B cell (primary cell): ENCODE results near the gene PNPLA2. TPM values are rescaled to one million over a fixed set of nuclear protein-coding genes. Genes with fewer than 3 reads are reported as not detected.

Experiments used
- ATAC-seq: fragments of 200-7000 bp; cut with Tn5 transposase; one replicate; pipeline ENCODE4 v1.10.0; 2021; ENCODE audit warnings: low read depth, mild to moderate bottlenecking, moderate number of reproducible peaks, moderate library complexity
- CTCF ChIA-PET: fragments of 350-600 bp; sonication (Branson Sonifier 250); formaldehyde crosslinking; loops from one replicate; lab custom pipeline; 2021; ENCODE audit warnings: antibody characterized with exemption, inconsistent platforms; lab: Charles Lee
- POLR2A ChIA-PET: fragments of 350-600 bp; sonication (Branson Sonifier 250); formaldehyde crosslinking; loops from one replicate; lab custom pipeline; 2021; ENCODE audit warnings: antibody characterized with exemption; lab: Charles Lee
- DNase-seq: peaks from one replicate; pipeline ENCODE4 v3.0.0; 2013
- H2AFZ ChIP-seq: 2 replicates; pipeline ENCODE4 v1.6.1; 2012; ENCODE audit warnings: mild to moderate bottlenecking, low read depth, low read length; ENCODE audit not compliant: insufficient read depth, poor library complexity, severe bottlenecking
- H3K27ac ChIP-seq, 2 donors: 1 replicate in 1 of 2; 2 replicates in 1 of 2; pipeline ENCODE4 v1.5.1; 2012 to 2013; ENCODE audit warnings: low read length in 2 of 2, mild to moderate bottlenecking in 2 of 2, moderate library complexity in 1 of 2
- H3K27me3 ChIP-seq, 4 experiments: fragments of 200-600 bp in 1 of 4; sonication (generic) in 1 of 4; replicated peaks in 1 of 4; 1 replicate in 2 of 4; 2 replicates in 2 of 4; pipeline versions ENCODE4 v1.6.1 to v1.7.0; 2013 to 2016; ENCODE audit warnings: low read length in 3 of 4, mild to moderate bottlenecking in 2 of 4, mixed read lengths in 1 of 4, moderate library complexity in 1 of 4; ENCODE audit not compliant: insufficient read depth in 4 of 4, control insufficient read depth in 3 of 4; ENCODE audit errors: control extremely low read depth in 1 of 4
- H3K36me3 ChIP-seq, 2 experiments: replicated peaks in 1 of 2; 1 replicate in 1 of 2; 2 replicates in 1 of 2; pipeline versions ENCODE4 v1.6.1 to v1.7.1; 2013; ENCODE audit warnings: low read length in 1 of 2; ENCODE audit not compliant: insufficient read depth in 2 of 2, control insufficient read depth in 1 of 2; ENCODE audit errors: control extremely low read depth in 1 of 2, extremely low read depth in 1 of 2
- H3K4me1 ChIP-seq, 2 donors: fragments of 200-600 bp in 1 of 2; sonication (generic) in 1 of 2; 1 replicate in 1 of 2; 2 replicates in 1 of 2; pipeline versions ENCODE4 v1.5.1 to v1.6.1; 2013 to 2017; ENCODE audit warnings: low read length in 2 of 2; ENCODE audit not compliant: control insufficient read depth in 2 of 2, insufficient read depth in 2 of 2
- H3K4me2 ChIP-seq: replicated peaks from 2 replicates; pipeline ENCODE3; 2012; ENCODE audit warnings: mild to moderate bottlenecking, low read depth, low read length; ENCODE audit not compliant: poor library complexity, severe bottlenecking
- H3K4me3 ChIP-seq, 5 experiments: fragments of 200-600 bp in 1 of 5; sonication (generic) in 1 of 5; 1 replicate in 3 of 5; 2 replicates in 2 of 5; pipeline versions ENCODE4 v1.5.1 to v1.7.0; 2011 to 2016; ENCODE audit warnings: low read length in 4 of 5, mild to moderate bottlenecking in 4 of 5, low read depth in 2 of 5, control low read depth in 1 of 5, moderate library complexity in 1 of 5; ENCODE audit not compliant: insufficient read depth in 1 of 5; ENCODE audit errors: control extremely low read depth in 1 of 5, extremely low read depth in 1 of 5
- H3K79me2 ChIP-seq: fragments of 200-600 bp; sonication (generic); one replicate; pipeline ENCODE4 v1.6.0; 2016; ENCODE audit warnings: low read length; ENCODE audit not compliant: control insufficient read depth, insufficient read depth
- H3K9ac ChIP-seq: fragments of 200-600 bp; sonication (generic); 2 replicates; pipeline ENCODE4 v1.6.1; 2017; ENCODE audit warnings: mild to moderate bottlenecking, low read length, moderate library complexity
- H3K9me3 ChIP-seq, 3 donors: one replicate each; pipeline versions ENCODE4 v1.6.1 to v1.7.1; 2013; ENCODE audit warnings: low read length in 2 of 3; ENCODE audit not compliant: control insufficient read depth in 2 of 3, insufficient read depth in 1 of 3; ENCODE audit errors: control extremely low read depth in 1 of 3
- H4K20me1 ChIP-seq: 2 replicates; pipeline ENCODE4 v1.6.0; 2012; ENCODE audit warnings: mild to moderate bottlenecking, low read length; ENCODE audit not compliant: insufficient read depth, control insufficient read depth, poor library complexity, severe bottlenecking
- H3K27ac Mint-ChIP-seq: one replicate; pipeline ENCODE4 v1.8.0; 2021; ENCODE audit warnings: mixed read lengths
- H3K27me3 Mint-ChIP-seq: one replicate; pipeline ENCODE4 v1.8.0; 2021; ENCODE audit warnings: mixed read lengths
- H3K4me1 Mint-ChIP-seq: one replicate; pipeline ENCODE4 v1.8.0; 2021; ENCODE audit warnings: mixed read lengths
- H3K4me3 Mint-ChIP-seq: one replicate; pipeline ENCODE4 v1.8.0; 2021; ENCODE audit warnings: mixed read lengths
- H3K9me3 Mint-ChIP-seq: one replicate; pipeline ENCODE4 v1.8.0; 2022; ENCODE audit warnings: mixed read lengths; ENCODE audit not compliant: insufficient read depth
- CTCF ChIP-seq: fragments of 200-600 bp; IDR thresholded peaks from one replicate; pipeline ENCODE4 v1.8.0; 2022; ENCODE audit warnings: antibody characterized with exemption, mild to moderate bottlenecking
- EZH2 ChIP-seq: IDR thresholded peaks from 2 replicates; pipeline ENCODE4 v1.6.1; 2012; ENCODE audit warnings: borderline replicate concordance, low read depth, mild to moderate bottlenecking, moderate library complexity, low read length; ENCODE audit not compliant: insufficient read depth, poor library complexity, severe bottlenecking
- WGBS: methylation state at CpG from one replicate; pipeline ENCODE4 v1.1.5; 2013; ENCODE audit warnings: missing lambda C conversion rate; ENCODE audit not compliant: insufficient coverage; 5-methylcytosine and 5-hydroxymethylcytosine counted together
- intact Hi-C: fragments of 100-400 bp; cut with micrococcal nuclease; formaldehyde crosslinking; loops from one replicate; pipeline ENCODE4 v1.10.0; 2022
- polyA plus RNA-seq: library from polyadenylated mRNA; depleted of rRNA; stranded (reverse); fragments of >200 nt; gene quantifications from 2 replicates; pipeline ENCODE4 v1.2.3, GENCODE V29; 2012
- total RNA-seq, 2 donors: library from RNA; stranded (reverse); fragments of 120-200 nt in 1 of 2; gene quantifications; 1 replicate in 1 of 2; 2 replicates in 1 of 2; pipeline versions ENCODE4 v1.2.3 to v1.2.4, GENCODE V29; 2013 to 2022

The PNPLA2 gene
- total and polyA plus RNA-seq, 2 donors (not counting 1 experiment from before 2014, with no cell fraction given), result 208 to 276 TPM

GRCh38 chr11:871472-871871 lies 52.8 kb downstream of the PNPLA2 start:
- Histone ChIP-seq H3K4me3 (no peak overlapping the region), H3K4me2 (no peak overlapping the region), H3K27ac (no peak overlapping the region), H3K27me3 (no peaks in the 10 kb centered on the region), H3K79me2 (no peaks in the 10 kb centered on the region), H3K9me3 (no peaks in the 10 kb centered on the region), H3K9ac (no peak overlapping the region), H4K20me1 (no peaks in the 10 kb centered on the region), H3K36me3 (peaks cover 0 to 6% of the 10 kb centered on the region in 2 experiments), H3K4me1 (no peaks in the 10 kb centered on the region), H2AFZ (no peak overlapping the region)
- DNase-seq, result no peak
- no peaks in the 10 kb centered on the region for H3K4me1 Mint-ChIP-seq
- ChIA-PET POLR2A (no interaction called here), CTCF (no interaction called here)
- intact Hi-C loops, result no loop called here
- TF ChIP-seq EZH2, result no peak
- no peak for TF ChIP-seq CTCF
- H3K27me3 Mint-ChIP-seq, result no peaks in the 10 kb centered on the region
- H3K9me3 Mint-ChIP-seq, result no peaks in the 10 kb centered on the region
- H3K4me3 Mint-ChIP-seq, result no peak overlapping the region
- WGBS, result 79% methylated on average over 9 of the region's 9 CpGs
- no peak for ATAC-seq
- H3K27ac Mint-ChIP-seq, result no peak overlapping the region

GRCh38 chr11:872799-873198 lies 54.1 kb downstream of the PNPLA2 start:
- no peak overlapping the region for H3K27ac ChIP-seq
- intact Hi-C loops, result no loop called here
- ATAC-seq, result no peak
- ChIA-PET CTCF (no interaction called here), POLR2A (no interaction called here)
- no peak overlapping the region for H3K27ac Mint-ChIP-seq
- H3K4me1 ChIP-seq, result no peaks in the 10 kb centered on the region
- H3K27me3 Mint-ChIP-seq, result no peaks in the 10 kb centered on the region
- DNase-seq, result no peak
- no peaks in the 10 kb centered on the region for H3K4me1 Mint-ChIP-seq
- no peak for TF ChIP-seq EZH2
- TF ChIP-seq CTCF, result no peak
- no peak overlapping the region for H3K4me3 Mint-ChIP-seq
- H2AFZ ChIP-seq, result no peak overlapping the region
- no peaks in the 10 kb centered on the region for H3K79me2 ChIP-seq
- H3K9ac ChIP-seq, result no peak overlapping the region
- H4K20me1 ChIP-seq, result no peaks in the 10 kb centered on the region
- H3K9me3 ChIP-seq, result no peaks in the 10 kb centered on the region
- no peak overlapping the region for H3K4me3 ChIP-seq
- 97% methylated on average over 9 of the region's 9 CpGs for WGBS
- no peak overlapping the region for H3K4me2 ChIP-seq
- no peaks in the 10 kb centered on the region for H3K9me3 Mint-ChIP-seq
- H3K27me3 ChIP-seq, result no peaks in the 10 kb centered on the region
- peaks cover 0 to 6% of the 10 kb centered on the region in 2 experiments for H3K36me3 ChIP-seq
